GM19468 (cell line): ENCODE data around the gene CAPN7.

Experiments
- ATAC-seq: cut with Tn5 transposase; IDR thresholded peaks from one replicate; pipeline ENCODE4 v1.9.1; 2021; ENCODE audit warnings: mild to moderate bottlenecking, moderate library complexity, moderate number of reproducible peaks; ENCODE audit not compliant: unreplicated experiment; ENCODE audit errors: extremely low read depth

Gene CAPN7

DNA sequence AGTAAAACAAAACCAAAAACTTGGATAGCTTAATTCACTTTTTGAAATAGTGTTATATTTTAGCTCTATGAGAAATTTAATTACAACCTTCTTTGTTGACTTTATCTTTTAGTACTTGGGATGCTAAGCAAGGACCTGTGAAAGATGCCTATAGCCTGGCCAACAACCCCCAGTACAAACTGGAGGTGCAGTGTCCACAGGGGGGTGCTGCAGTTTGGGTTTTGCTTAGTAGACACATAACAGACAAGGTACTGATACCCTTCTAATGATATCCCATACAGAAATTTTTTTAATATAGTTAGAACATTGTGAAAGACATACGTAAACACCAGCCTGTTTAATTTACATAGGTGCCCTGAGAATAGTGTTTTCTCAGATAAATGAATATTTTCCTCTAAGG, 35.3 kb downstream of the CAPN7 start:
- no peak for ATAC-seq

DNA sequence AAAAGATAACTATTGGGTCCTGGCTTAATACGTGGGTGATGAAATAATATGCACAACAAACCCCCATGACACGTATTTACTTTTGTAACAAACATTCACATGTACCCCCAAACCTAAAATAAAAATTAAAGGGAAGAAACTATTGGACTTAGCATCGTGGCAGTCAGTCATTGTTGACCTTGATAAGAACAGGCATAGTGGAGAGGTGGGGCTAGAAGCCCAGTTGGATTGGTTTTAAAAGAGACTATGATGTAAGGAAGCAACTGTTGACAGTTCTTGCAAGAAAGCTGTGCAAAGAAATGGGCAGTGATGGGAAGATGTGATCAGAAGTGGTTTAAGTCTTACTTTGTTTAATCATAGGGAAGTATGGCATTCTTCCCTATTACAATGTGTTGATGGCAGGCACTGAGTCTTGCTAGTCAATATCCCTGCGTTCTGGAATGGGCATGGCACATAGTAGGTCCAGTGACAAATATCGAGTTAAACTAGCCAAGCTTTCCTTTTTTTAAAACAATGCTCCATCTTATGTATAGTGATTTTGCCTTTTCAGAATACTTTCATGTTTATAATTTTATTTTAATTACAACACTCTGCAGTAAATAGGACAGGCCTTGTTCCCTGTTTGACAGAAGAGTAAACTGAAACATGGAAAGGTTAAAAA, 37.9 kb downstream of the CAPN7 start:
- ATAC-seq, result no peak

DNA sequence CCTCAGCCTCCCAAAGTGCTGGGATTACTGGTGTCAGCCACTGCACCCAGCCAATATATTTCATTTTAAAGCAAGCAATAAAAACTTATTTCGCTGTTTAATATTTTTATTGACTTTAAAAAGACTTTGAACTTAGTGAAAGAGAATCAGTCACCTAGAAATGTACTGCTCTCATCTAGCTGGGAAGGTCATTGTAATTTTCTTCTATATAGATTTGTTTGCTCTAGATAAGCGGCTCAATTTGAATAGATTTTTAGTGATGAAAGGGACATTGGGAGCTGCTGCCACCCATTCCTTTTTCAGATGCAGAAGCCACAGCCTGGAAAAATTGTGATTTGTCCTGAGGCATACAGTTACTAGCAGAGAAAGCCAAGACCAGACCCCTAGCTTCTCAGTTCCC, 40.1 kb downstream of the CAPN7 start:
- ATAC-seq, result no peak

DNA sequence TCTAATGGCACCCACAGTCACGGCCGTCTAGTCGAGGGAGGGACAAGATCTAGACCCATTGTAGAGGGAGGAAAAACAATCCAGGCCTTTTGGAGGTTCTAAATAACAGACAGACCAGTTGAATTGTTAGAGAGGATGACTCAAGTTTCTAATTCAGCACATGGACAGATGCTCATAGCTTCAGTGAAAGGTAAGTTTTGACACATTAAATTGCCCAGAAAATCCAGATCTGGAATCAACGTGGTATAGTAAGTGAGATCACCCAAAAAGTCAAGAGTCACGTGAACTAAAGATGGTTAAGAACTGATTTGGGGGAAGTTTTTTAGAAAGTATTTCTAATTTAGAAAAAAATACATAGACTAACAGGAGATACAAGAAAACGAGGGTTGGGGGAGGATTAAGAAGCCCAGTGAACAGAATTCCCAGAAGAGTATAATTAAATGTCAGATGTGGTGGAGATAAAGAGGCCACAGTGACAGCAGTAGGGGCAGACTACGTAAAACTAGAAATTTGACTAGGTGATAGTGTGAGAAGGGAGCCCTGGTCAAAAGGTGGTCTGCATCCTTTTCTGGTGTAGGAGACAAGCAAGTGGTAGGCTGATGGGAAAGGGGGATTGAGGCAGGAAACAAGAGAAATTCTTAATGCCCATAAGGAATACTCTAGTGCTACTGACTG, 47.1 kb downstream of the CAPN7 start:
- no peak for ATAC-seq

DNA sequence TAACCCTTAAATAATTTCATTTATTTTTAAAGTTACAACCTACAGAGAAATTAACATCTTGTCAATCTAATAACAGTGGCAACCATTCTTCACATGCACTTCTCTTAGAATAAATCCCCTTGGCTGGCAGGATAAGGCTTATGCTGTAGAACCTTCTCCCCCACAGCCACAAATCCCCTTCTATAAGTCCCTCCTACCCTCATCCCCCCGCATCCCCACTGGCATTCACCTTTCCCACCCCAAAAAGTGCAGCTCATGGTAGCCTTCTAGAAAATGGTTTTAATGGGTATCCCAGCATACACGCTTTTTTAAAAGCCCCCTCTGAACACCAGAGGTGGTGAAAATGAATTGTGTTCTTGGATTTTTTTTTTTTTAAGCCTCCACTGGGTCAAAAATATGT, 49.2 kb downstream of the CAPN7 start:
- ATAC-seq, result no peak

DNA sequence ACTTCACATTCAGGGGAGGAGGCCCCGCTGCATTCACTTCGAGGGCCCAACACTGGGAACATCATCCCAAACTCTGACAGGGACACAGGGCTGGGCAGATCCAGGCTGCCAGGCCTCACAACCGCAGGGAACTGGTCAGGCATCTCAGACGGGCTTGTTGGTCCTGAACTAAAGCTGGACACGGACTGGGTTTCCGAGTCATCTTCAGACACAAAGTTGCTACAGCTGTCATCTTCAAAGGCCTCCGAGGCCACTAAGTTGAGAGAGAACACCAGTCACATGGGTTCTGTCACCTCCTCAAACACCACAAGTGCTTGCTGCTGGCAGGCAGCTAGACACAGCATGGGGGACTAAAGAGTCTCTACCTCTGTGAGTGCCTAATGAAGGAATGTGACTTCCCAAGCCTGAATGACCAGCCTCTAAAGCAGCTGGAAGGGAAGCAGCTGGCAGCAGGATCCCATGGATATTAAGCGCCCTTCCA, 50.9 kb downstream of the CAPN7 start:
- no peak for ATAC-seq

DNA sequence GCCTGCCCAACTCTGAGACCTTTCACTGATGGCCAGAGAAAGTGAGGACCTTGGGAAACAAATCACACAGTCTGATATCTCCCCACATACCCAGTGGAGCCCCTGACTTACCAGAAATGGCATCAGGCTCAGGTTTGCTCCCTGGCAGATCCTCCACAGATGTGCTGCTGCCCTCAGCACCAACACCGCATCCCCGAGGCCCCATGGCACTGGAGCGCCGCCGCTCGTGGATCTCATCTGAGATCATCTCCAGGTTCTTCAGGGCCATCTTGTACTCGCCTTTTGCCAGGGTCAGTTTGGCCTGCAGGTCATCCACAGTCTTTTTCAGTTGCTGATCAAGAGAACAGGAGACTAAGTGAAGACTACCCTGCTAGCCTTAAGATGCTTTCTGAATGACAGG, 52.7 kb downstream of the CAPN7 start:
- no peak for ATAC-seq

DNA sequence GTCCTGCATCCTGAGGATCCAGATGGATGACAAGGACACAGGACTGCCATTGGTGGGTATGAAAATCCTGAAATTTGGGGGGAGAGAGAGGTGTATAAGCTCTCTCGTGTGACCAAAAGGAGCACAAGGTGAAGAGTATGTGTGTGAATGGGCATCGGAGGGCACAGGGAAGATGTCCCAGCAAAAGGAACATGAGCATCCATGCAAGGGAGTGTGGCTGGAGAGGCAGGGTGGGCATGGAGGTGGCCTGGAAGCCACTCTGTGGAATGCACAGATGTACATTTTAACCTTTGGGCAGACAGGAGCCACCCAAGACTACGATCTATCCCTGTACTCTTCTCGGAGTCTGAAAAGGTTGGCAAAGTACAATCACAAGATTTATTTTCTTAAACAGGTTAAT, 54.5 kb downstream of the CAPN7 start:
- ATAC-seq, result no peak

DNA sequence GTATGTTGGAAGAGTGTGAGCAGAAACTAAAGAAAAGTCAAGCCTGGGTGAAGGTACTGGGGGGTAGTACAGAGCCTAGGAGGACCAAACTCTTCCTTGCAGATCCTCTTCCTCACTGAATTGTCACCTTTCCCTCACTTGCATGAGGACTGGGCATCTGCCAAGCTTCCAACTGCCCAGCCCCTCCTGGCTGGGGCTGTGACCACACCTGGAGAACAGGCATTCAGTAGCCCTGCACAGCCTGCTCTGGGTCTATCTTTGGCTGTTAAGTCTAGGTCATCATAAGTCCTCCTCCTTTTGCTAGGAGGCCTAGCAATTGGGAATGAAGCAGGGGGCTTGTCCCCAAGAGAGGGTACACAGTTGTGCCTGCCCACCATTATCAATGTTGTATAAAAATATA, 55.2 kb downstream of the CAPN7 start:
- no peak for ATAC-seq

DNA sequence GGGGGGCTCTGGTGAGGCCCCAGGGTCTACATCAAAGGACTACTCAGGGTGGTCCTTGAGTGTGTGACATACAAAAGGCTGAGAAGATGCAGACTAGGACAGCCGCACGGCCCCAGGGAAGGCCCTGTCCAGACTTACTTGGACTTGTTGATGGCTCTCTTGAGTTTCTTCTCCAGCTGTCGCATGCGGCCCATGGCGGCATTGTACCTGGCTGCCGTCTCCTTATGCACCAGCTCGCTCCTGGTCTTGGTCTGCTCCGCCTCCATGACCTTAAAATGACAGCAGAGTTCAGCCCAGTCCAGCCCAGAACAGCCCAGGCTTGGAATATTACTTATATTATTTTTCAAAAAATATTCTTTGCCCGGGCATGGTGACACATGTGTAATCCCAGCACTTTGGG, 56.0 kb downstream of the CAPN7 start:
- no peak for ATAC-seq

DNA sequence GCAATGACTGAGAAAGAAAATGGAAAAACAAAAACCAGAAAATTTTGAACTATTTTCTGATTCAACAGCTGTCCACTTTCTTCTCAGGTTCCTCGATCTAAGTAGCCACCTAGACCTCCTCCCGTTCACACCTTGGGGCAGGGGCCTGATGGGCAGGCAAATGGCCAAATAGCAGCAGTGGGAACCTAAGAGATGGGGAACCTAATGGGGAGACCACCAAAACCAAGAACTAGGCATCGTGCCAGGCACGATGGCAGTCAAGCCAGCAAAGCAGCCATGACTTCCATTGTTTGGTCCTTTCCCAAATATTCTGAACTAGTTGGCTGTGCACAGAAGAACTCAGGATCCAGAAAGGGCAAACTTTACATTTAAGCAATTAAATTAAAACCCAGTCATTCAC, 57.1 kb downstream of the CAPN7 start:
- ATAC-seq, result no peak

DNA sequence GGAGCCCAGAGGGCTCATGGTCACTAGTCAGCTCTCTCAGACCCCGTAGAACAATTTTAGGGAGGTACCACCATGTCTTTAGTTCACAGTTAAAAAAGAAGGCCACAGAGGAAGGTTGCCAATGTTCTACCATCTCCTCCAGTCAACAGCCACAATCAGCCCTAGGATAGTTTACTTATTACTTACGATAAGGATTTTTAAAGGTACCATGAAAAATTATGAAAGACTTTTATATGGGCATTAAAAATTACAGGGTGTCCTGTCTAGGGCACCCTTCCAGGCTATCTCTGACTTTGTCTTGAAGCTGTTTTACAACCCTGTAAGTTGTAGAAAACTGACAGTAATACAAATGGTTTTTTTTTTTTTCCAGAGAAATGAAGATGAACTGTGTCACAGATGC, 57.9 kb downstream of the CAPN7 start:
- ATAC-seq, result no peak

DNA sequence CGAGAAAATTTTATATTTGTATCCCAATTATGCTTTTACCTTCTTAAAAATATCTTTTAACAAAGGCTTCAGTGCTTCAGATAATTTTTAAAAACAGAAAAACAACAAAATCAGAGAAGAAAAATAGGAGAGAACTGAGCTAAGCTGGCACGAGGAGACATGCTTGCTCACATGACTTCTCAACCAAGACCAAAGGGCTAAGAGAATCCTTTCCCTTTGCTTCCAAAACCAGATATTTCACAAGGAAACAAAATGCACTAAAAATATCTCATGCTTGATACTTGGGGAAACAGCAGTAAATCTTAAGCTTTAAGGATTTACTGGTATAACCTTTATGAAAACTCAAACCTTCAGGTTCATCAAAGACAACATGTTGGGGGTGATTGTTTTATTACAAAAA, 58.4 kb downstream of the CAPN7 start:
- no peak for ATAC-seq

DNA sequence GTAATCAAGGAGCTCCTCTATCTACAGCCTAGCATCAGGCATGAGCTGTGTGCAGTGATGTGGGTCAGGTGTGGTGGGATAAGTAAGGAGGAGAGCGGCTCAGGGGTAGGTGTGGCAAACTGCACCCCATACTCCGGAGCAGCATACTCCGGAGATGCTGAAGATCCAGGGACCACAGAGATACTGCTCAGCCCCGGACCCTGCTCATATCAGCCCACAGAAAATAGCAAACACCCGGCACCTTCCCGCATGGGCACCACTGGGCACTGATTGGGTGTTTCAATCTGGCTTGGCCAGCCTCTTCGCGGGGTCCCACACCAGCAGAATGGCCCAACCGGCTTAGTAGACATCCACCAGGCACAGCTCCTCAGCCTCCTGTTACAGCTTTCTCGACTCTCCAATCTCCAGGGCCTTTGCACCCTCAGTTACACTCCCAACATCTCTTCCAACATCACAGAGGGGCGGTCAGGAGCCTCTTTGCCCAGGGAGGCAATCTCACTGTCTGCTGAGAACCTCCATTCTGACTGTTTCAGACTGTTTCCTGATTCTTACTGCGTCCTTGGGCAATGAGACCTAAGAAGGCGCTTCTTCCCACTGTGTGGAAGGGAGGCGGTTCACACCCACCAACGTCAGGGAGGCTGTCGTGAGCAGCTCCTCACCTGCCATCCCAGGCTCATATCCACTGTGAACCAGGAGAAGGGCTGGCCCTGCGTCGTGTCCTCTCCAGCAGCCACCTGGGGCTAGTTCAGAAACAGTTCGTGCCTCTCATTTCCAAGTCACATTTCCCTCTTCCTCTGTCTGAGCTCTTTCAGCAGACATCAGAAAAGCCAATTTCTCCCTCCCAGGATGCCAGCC, 59.8 kb downstream of the CAPN7 start:
- ATAC-seq, result no peak

DNA sequence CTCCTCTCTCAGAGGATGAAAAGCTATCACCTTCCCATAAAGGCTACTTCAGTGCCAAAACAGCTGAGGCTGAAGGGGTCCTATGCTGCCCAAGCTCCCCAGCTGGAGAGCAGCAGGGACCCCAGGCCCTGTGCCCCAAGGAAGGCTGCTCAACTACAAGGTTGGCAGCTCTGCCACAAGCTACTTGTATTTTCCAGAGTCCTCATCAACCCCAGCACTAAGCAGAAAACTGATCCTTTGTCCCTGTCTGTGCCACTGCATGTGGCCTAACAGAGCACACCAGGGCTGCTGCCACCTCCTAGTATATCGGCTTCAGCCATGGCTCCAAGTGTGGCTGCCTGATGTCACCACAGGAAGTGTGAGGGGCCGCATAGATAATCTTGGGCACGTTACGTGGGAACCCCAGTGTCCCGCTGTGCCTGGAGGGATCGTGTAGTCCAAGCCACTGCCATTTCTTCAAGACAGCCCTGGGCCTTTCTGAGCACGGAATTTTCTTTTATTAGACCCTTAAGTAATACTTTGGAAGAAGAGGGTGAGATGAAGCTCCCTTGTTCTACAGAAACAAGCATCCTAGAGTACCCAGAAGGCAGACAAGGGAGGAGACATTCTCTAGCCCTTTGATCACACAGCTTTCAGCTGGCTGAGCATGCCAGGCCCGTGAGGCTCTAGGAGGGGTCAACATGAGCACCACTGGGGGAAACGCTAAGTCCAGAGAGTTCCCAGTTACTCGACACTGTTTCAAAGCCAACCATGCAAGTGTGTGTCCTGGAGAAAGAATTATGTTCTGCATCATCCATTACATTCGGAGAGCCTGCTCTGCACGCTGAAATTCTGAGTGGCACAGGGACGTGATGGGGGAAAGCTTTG, 60.7 kb downstream of the CAPN7 start:
- ATAC-seq, result no peak

DNA sequence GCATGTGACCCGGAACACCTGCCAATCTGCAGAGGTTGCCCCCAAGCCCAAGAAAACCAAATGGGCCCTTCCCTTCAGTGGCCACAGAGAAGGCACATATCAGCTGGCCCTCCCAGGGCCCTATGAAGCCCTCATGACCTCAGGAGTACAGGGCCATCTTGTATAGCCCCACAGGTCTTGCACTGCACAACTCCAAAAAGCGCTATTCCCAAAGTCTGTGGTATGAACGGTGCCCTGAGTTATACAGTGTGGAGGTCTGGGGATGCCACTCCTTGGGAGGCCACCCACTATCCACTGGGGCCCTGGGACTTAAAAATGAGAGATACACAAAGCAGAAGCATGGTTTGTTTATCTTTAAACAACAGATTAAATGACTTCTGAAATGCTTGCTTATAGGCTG, 61.5 kb downstream of the CAPN7 start:
- no peak for ATAC-seq

DNA sequence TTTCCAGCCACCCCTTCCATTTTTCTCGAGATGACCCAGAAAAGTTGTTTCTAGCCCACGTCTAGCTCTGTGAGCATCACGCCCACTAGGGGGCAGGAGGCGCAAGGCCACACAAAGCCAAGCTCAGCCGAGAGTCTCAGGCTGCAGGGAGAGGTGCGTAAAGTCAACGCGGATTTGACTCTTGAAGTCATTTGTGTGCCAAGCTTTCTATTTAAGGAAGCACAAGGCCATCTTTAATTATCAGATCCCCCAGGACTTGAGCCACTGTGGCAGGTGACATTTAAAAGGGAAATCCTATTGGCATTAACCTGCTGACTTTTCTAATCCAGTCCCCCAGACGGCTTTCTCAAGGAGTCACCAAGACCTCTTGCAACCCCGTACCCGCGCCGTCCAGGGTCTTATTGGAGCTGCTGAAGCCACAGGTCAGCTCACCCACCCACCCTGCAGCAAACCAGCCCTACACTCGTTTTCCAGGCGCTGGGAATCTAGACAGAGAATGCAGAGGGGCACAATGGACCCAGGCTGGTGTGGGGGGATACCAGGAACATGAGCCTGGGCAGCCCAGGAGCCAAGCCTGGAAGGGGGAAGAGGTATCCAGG, 62.1 kb downstream of the CAPN7 start:
- ATAC-seq, result no peak

DNA sequence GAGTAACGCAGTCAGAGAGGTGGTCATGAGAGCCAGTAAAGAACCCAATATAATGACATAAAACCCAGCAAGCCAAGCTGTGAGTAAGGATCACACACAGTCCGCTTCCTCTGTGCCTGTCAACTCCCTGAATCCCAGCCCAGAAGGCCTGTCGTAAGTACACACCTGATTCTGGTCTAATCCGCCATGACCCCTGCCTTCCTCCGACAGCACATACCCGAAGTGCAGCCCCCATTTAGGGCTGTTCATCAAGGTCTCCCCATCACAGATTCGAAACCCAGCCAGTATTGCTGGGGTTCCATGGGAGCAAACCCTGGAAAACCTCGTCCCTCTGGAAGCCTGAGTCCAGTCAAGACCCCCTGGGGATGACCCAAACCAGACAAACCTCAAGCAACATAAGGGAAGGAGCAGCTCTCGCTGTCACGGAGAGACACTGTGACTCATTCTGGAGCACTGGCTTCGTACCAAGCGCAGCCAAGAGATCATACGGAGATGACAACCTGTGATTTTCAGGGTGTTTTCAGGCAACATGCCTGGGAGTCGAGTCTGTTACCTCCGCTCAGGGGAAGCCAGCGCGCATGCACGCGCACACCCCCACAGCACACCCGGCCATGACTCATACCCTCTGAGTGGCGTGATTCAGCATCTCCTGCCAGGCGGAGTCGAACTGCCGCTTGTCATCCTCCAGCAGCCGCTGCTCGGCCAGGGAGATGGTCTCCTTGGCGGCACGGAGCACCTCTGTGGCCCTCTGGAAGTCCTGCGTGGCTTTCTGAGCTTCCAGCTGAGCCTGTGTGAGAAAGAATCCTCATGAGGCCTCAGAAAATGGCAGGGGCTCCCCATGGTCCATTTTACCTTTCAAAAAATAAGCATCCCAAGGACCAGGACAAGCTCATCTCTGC, 63.3 kb downstream of the CAPN7 start:
- ATAC-seq, result no peak

DNA sequence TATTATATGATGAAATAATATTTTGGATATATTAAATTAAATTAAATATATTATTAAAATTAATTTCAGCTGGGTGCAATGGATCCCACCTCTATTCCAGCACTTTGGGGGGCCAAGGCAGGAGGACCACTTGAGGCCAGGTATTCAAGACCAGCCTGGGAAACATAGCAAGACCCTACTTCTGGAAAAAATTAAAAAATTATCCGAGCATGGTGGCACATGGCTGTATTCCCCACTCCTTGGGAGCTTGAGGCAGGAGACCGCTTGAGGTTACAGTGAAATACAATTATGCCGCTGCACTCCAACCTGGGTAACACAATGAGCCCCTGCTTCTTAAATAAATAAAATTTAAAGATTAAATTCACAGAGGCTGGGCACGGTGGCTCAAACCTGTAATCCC, 65.0 kb downstream of the CAPN7 start:
- ATAC-seq, result no peak
